Measurements from ENCODE around the gene OAF.

The OAF gene

GRCh38 chr11:120203626-120204025 is 7.2 kb upstream of the OAF start:
- no peaks in the 10 kb centered on the region for H3K9me3 ChIP-seq (ENCODE audit: control insufficient read depth, insufficient read depth, low read length)
- peaks cover 46% of the 10 kb centered on the region for H3K27me3 ChIP-seq (ENCODE audit: control insufficient read depth, insufficient read depth, low read length)
- H3K4me1 ChIP-seq (ENCODE audit: control insufficient read depth, insufficient read depth, low read length) = peaks cover 5% of the 10 kb centered on the region
- no peak overlapping the region for H3K27ac ChIP-seq (ENCODE audit: low read length)
- H3K4me3 ChIP-seq (ENCODE audit: low read length) = no peak overlapping the region
- no peak for DNase-seq (ENCODE audit: low read depth, low spot score)
- no peaks in the 10 kb centered on the region for H3K36me3 ChIP-seq (ENCODE audit: control insufficient read depth, insufficient read depth, low read length)
- no CpG with 5 or more reads among the region's 4 CpGs for WGBS (ENCODE audit: insufficient coverage, insufficient read length)

GRCh38 chr11:120205596-120206161 is 5.2 kb upstream of the OAF start:
- peaks cover under 1% of the 10 kb centered on the region; the same call in 1 of the 2 replicates for H3K4me1 ChIP-seq (ENCODE audit: control insufficient read depth, insufficient read depth, low read length)
- H3K4me3 ChIP-seq (ENCODE audit: low read length) = no peak overlapping the region
- H3K27ac ChIP-seq (ENCODE audit: low read length) = no peak overlapping the region
- no peaks in the 10 kb centered on the region for H3K9me3 ChIP-seq (ENCODE audit: control insufficient read depth, insufficient read depth, low read length)
- no peak for DNase-seq (ENCODE audit: low read depth, low spot score)
- peaks cover 50% of the 10 kb centered on the region for H3K27me3 ChIP-seq (ENCODE audit: control insufficient read depth, insufficient read depth, low read length)
- no CpG with 5 or more reads among the region's 7 CpGs for WGBS (ENCODE audit: insufficient coverage, insufficient read length)
- H3K36me3 ChIP-seq (ENCODE audit: control insufficient read depth, insufficient read depth, low read length) = no peaks in the 10 kb centered on the region

GRCh38 chr11:120207512-120207911 is 3.3 kb upstream of the OAF start:
- H3K27me3 ChIP-seq (ENCODE audit: control insufficient read depth, insufficient read depth, low read length) = peaks cover 54% of the 10 kb centered on the region
- DNase-seq (ENCODE audit: low read depth, low spot score) = no peak
- no CpG with 5 or more reads among the region's 7 CpGs for WGBS (ENCODE audit: insufficient coverage, insufficient read length)

DNA sequence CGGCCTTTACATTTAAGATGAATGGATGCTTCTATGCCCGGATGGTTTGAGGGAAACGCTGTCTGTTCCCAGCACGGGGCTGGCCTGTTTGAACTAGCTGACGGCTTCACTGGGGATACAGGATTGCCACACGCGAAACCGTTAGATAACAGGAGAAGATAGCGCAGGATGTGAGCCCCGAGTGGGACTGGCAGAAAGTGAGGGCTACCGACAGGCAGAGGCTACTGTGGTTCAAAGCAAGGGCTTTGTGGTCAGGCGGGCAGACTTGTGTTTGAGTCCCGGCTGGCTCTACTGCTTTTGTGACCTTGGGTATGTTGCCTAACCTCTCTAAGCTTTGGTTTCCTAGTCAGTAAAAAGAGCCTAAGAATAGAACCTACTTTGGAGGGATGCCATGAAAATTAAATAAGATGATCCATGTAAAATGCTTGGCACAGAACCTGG is 2.8 kb upstream of the OAF start:
- H3K36me3 ChIP-seq (ENCODE audit: control insufficient read depth, insufficient read depth, low read length) = no peaks in the 10 kb centered on the region
- no peak overlapping the region for H3K4me3 ChIP-seq (ENCODE audit: low read length)
- no peak overlapping the region for H3K27ac ChIP-seq (ENCODE audit: low read length)
- no CpG with 5 or more reads among the region's 13 CpGs for WGBS (ENCODE audit: insufficient coverage, insufficient read length)
- no peak for DNase-seq (ENCODE audit: low read depth, low spot score)
- peaks cover 59% of the 10 kb centered on the region for H3K27me3 ChIP-seq (ENCODE audit: control insufficient read depth, insufficient read depth, low read length)
- H3K9me3 ChIP-seq (ENCODE audit: control insufficient read depth, insufficient read depth, low read length) = no peaks in the 10 kb centered on the region
- H3K4me1 ChIP-seq (ENCODE audit: control insufficient read depth, insufficient read depth, low read length) = no peaks in the 10 kb centered on the region

More at GRCh38 chr11:120207512-120207911, 3.3 kb upstream of the OAF start:
- Histone ChIP-seq H3K36me3 (ENCODE audit: control insufficient read depth, insufficient read depth, low read length) (no peaks in the 10 kb centered on the region), H3K4me3 (ENCODE audit: low read length) (no peak overlapping the region), H3K9me3 (ENCODE audit: control insufficient read depth, insufficient read depth, low read length) (no peaks in the 10 kb centered on the region), H3K4me1 (ENCODE audit: control insufficient read depth, insufficient read depth, low read length) (no peaks in the 10 kb centered on the region), H3K27ac (ENCODE audit: low read length) (no peak overlapping the region)

GRCh38 chr11:120208777-120209176 is 2.1 kb upstream of the OAF start:
- no CpG with 5 or more reads among the region's 6 CpGs for WGBS (ENCODE audit: insufficient coverage, insufficient read length)
- H3K4me1 ChIP-seq (ENCODE audit: control insufficient read depth, insufficient read depth, low read length) = no peaks in the 10 kb centered on the region
- no peak overlapping the region for H3K4me3 ChIP-seq (ENCODE audit: low read length)
- H3K36me3 ChIP-seq (ENCODE audit: control insufficient read depth, insufficient read depth, low read length) = no peaks in the 10 kb centered on the region
- no peak overlapping the region for H3K27ac ChIP-seq (ENCODE audit: low read length)
- H3K9me3 ChIP-seq (ENCODE audit: control insufficient read depth, insufficient read depth, low read length) = no peaks in the 10 kb centered on the region
- no peak for DNase-seq (ENCODE audit: low read depth, low spot score)
- peaks cover 67% of the 10 kb centered on the region for H3K27me3 ChIP-seq (ENCODE audit: control insufficient read depth, insufficient read depth, low read length)

- DNase-seq (ENCODE audit: low read depth, low spot score) = no peak
- Histone ChIP-seq H3K27ac (ENCODE audit: low read length) (no peak overlapping the region), H3K36me3 (ENCODE audit: control insufficient read depth, insufficient read depth, low read length) (no peaks in the 10 kb centered on the region), H3K4me1 (ENCODE audit: control insufficient read depth, insufficient read depth, low read length) (no peaks in the 10 kb centered on the region), H3K9me3 (ENCODE audit: control insufficient read depth, insufficient read depth, low read length) (no peaks in the 10 kb centered on the region), H3K4me3 (ENCODE audit: low read length) (peak overlapping the region; percentile 7; the same call in 1 of the 2 replicates), H3K27me3 (ENCODE audit: control insufficient read depth, insufficient read depth, low read length) (peaks cover 76% of the 10 kb centered on the region)
- WGBS (ENCODE audit: insufficient coverage, insufficient read length) = no CpG with 5 or more reads among the region's 26 CpGs
Measured at GRCh38 chr11:120209746-120210625, 846 bp upstream of the OAF start.

- Histone ChIP-seq H3K27me3 (ENCODE audit: control insufficient read depth, insufficient read depth, low read length) (peaks cover 82% of the 10 kb centered on the region), H3K4me1 (ENCODE audit: control insufficient read depth, insufficient read depth, low read length) (no peaks in the 10 kb centered on the region), H3K9me3 (ENCODE audit: control insufficient read depth, insufficient read depth, low read length) (no peaks in the 10 kb centered on the region), H3K36me3 (ENCODE audit: control insufficient read depth, insufficient read depth, low read length) (no peaks in the 10 kb centered on the region), H3K4me3 (ENCODE audit: low read length) (peak overlapping the region; percentile 49; the same call in 1 of the 2 replicates), H3K27ac (ENCODE audit: low read length) (no peak overlapping the region)
- WGBS (ENCODE audit: insufficient coverage, insufficient read length) = no CpG with 5 or more reads among the region's 18 CpGs
- DNase-seq (ENCODE audit: low read depth, low spot score) = no peak
Measured at GRCh38 chr11:120211522-120212258, 858 bp downstream of the OAF start.

- WGBS (ENCODE audit: insufficient coverage, insufficient read length) = no CpG with 5 or more reads among the region's 13 CpGs
Measured at GRCh38 chr11:120212259-120212878, 1.5 kb downstream of the OAF start.

DNA sequence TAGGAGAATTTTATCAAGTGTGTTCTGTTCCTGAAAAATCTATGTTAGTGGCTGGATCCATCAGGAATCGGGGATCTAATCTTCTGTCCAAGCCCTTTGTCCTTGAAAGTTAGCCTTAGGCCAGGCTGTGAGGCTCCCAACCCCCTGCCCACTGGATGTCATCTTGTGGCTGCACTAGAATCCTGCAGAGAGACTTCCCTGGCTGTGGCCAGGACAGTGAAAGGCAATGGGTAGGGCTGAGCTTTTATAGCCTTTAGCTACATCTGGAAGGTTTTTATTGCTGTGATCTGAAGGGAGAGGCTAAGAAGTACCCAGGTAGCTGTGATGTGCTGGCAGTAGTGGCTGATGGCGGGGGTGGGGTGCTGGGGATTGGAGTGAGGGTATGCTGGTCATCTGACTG is 2.1 kb downstream of the OAF start:
- Histone ChIP-seq H3K4me1 (ENCODE audit: control insufficient read depth, insufficient read depth, low read length) (no peaks in the 10 kb centered on the region), H3K9me3 (ENCODE audit: control insufficient read depth, insufficient read depth, low read length) (no peaks in the 10 kb centered on the region), H3K27me3 (ENCODE audit: control insufficient read depth, insufficient read depth, low read length) (peaks cover 75% of the 10 kb centered on the region), H3K27ac (ENCODE audit: low read length) (no peak overlapping the region), H3K36me3 (ENCODE audit: control insufficient read depth, insufficient read depth, low read length) (no peaks in the 10 kb centered on the region), H3K4me3 (ENCODE audit: low read length) (no peak overlapping the region)
- no CpG with 5 or more reads among the region's 2 CpGs for WGBS (ENCODE audit: insufficient coverage, insufficient read length)
- no peak for DNase-seq (ENCODE audit: low read depth, low spot score)

More at GRCh38 chr11:120212259-120212878, 1.5 kb downstream of the OAF start:
- Histone ChIP-seq H3K4me3 (ENCODE audit: low read length) (no peak overlapping the region), H3K9me3 (ENCODE audit: control insufficient read depth, insufficient read depth, low read length) (no peaks in the 10 kb centered on the region), H3K27me3 (ENCODE audit: control insufficient read depth, insufficient read depth, low read length) (peaks cover 81% of the 10 kb centered on the region), H3K27ac (ENCODE audit: low read length) (no peak overlapping the region), H3K4me1 (ENCODE audit: control insufficient read depth, insufficient read depth, low read length) (no peaks in the 10 kb centered on the region), H3K36me3 (ENCODE audit: control insufficient read depth, insufficient read depth, low read length) (no peaks in the 10 kb centered on the region)
- DNase-seq (ENCODE audit: low read depth, low spot score) = no peak

DNA sequence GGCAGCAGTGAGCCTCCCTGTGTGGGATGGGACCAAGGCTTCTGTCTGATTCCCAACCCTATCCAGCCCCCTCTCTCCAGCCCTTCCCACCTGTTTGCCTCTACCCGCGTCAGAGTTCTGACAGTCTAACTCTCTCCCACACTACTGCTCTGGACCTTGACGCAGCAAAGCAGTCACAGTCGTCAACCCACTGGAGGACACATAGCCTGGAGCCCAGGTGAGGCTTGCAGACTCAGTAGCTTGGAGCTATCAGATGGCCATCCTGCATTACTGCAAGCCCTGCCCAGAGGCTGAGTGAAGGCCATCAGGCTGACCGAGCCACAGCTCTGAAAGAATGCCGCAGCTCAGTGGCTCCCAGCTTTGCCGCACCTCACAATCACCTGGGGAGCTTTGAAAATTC is 3.7 kb downstream of the OAF start:
- no peaks in the 10 kb centered on the region for H3K36me3 ChIP-seq (ENCODE audit: control insufficient read depth, insufficient read depth, low read length)
- peaks cover 60% of the 10 kb centered on the region for H3K27me3 ChIP-seq (ENCODE audit: control insufficient read depth, insufficient read depth, low read length)
- H3K27ac ChIP-seq (ENCODE audit: low read length) = no peak overlapping the region
- WGBS (ENCODE audit: insufficient coverage, insufficient read length) = no CpG with 5 or more reads among the region's 7 CpGs
- peaks cover 4% of the 10 kb centered on the region; the same call in 1 of the 2 replicates for H3K4me1 ChIP-seq (ENCODE audit: control insufficient read depth, insufficient read depth, low read length)
- H3K9me3 ChIP-seq (ENCODE audit: control insufficient read depth, insufficient read depth, low read length) = no peaks in the 10 kb centered on the region
- no peak overlapping the region for H3K4me3 ChIP-seq (ENCODE audit: low read length)
- no peak for DNase-seq (ENCODE audit: low read depth, low spot score)

Data from iPS DF 6.9 (cell line).